Measurements from ENCODE around the gene C17orf113. TPM values are rescaled to one million over a fixed set of nuclear protein-coding genes. Genes with fewer than 3 reads are reported as not detected.

Gene C17orf113
- 0.05 and 0.07 TPM in 2 replicates for total RNA-seq

- Mint-ChIP-seq H3K27ac (no peak within 1 kb of the TSS), H3K4me1 (no peaks in the 10 kb centered on the region), H3K27me3 (peaks cover 58% of the 10 kb centered on the region), H3K36me3 (ENCODE audit: low read depth) (no peaks in the 10 kb centered on the region), H3K4me3 (peak within 1 kb of the TSS; percentile 69), H3K9me3 (no peaks in the 10 kb centered on the region)
- DNase-seq = peak; percentile 80
- intact Hi-C loops (cut with micrococcal nuclease) = no loop called here
Observed at GRCh38 chr17:42050393-42051012, at the start of gene C17orf113. TSS of gene C17orf113 (minus strand) at chr17:42050601. CDS start at chr17:42043376, 7,225 bp downstream.

- intact Hi-C loops (cut with micrococcal nuclease) = loop anchor here (5.0 kb wide), 1 partner anchor 72 kb away; no protein-coding TSS in a partner anchor
- H3K27me3 Mint-ChIP-seq = peaks cover 21% of the 10 kb centered on the region
Observed at GRCh38 chr17:42098730-42099399, 48.5 kb upstream of the C17orf113 start.

GRCh38 chr17:42097691-42098631 lies 47.6 kb upstream of the C17orf113 start, which contains the start of gene ZNF385C:
TSS of gene ZNF385C (minus strand) at chr17:42098473. CDS start at chr17:42063056, 35,417 bp downstream.
- DNase-seq = peak; percentile 75
- Mint-ChIP-seq H3K36me3 (ENCODE audit: low read depth) (peaks cover 5% of the 10 kb centered on the region), H3K27me3 (peaks cover 21% of the 10 kb centered on the region), H3K4me3 (peak within 1 kb of the TSS; percentile 68), H3K27ac (no peak within 1 kb of the TSS), H3K4me1 (peaks cover 5% of the 10 kb centered on the region), H3K9me3 (no peaks in the 10 kb centered on the region)
- intact Hi-C loops (cut with micrococcal nuclease) = loop anchor here (5.0 kb wide), 1 partner anchor 71 kb away; no protein-coding TSS in a partner anchor

More at GRCh38 chr17:42098730-42099399, 48.5 kb upstream of the C17orf113 start:
- Mint-ChIP-seq H3K36me3 (ENCODE audit: low read depth) (peaks cover 5% of the 10 kb centered on the region), H3K4me1 (peaks cover 5% of the 10 kb centered on the region), H3K27ac (no peak overlapping the region), H3K9me3 (no peaks in the 10 kb centered on the region), H3K4me3 (no peak overlapping the region)
- DNase-seq = no peak

- peaks cover 5% of the 10 kb centered on the region for H3K4me1 Mint-ChIP-seq
- H3K4me3 Mint-ChIP-seq = no peak overlapping the region
- no peaks in the 10 kb centered on the region for H3K9me3 Mint-ChIP-seq
- no peak overlapping the region for H3K27ac Mint-ChIP-seq
- peaks cover 23% of the 10 kb centered on the region for H3K27me3 Mint-ChIP-seq
- H3K36me3 Mint-ChIP-seq (ENCODE audit: low read depth) = peaks cover 5% of the 10 kb centered on the region
- intact Hi-C loops (cut with micrococcal nuclease) = loop anchor here (5.0 kb wide), 1 partner anchor 69 kb away; no protein-coding TSS in a partner anchor
- DNase-seq = no peak
Observed at GRCh38 chr17:42096360-42097111, 46.1 kb upstream of the C17orf113 start.

- H3K9me3 Mint-ChIP-seq = no peaks in the 10 kb centered on the region
- peaks cover 33% of the 10 kb centered on the region for H3K27me3 Mint-ChIP-seq
- no peak overlapping the region for H3K27ac Mint-ChIP-seq
- H3K4me1 Mint-ChIP-seq = peaks cover 5% of the 10 kb centered on the region
- DNase-seq = no peak
- H3K36me3 Mint-ChIP-seq (ENCODE audit: low read depth) = no peaks in the 10 kb centered on the region
- no peak overlapping the region for H3K4me3 Mint-ChIP-seq
- intact Hi-C loops (cut with micrococcal nuclease) = loop anchor here (5.0 kb wide), 1 partner anchor 67 kb away; no protein-coding TSS in a partner anchor
Observed at GRCh38 chr17:42094375-42095069, 44.1 kb upstream of the C17orf113 start.

GRCh38 chr17:42092939-42093338 lies 42.5 kb upstream of the C17orf113 start:
- intact Hi-C loops (cut with micrococcal nuclease) = no loop called here
- DNase-seq = no peak
- Mint-ChIP-seq H3K9me3 (no peaks in the 10 kb centered on the region), H3K27me3 (peaks cover 35% of the 10 kb centered on the region), H3K27ac (no peak overlapping the region), H3K4me1 (peaks cover 4% of the 10 kb centered on the region), H3K36me3 (ENCODE audit: low read depth) (no peaks in the 10 kb centered on the region), H3K4me3 (no peak overlapping the region)

- intact Hi-C loops (cut with micrococcal nuclease) = no loop called here
- Mint-ChIP-seq H3K27me3 (peaks cover 22% of the 10 kb centered on the region), H3K27ac (no peak overlapping the region), H3K4me1 (no peaks in the 10 kb centered on the region), H3K9me3 (no peaks in the 10 kb centered on the region), H3K36me3 (ENCODE audit: low read depth) (no peaks in the 10 kb centered on the region), H3K4me3 (no peak overlapping the region)
- no peak for DNase-seq
Observed at GRCh38 chr17:42090964-42091790, 40.8 kb upstream of the C17orf113 start.

- intact Hi-C loops (cut with micrococcal nuclease) = no loop called here
- Mint-ChIP-seq H3K27ac (no peak overlapping the region), H3K27me3 (peaks cover 22% of the 10 kb centered on the region), H3K9me3 (no peaks in the 10 kb centered on the region), H3K36me3 (ENCODE audit: low read depth) (no peaks in the 10 kb centered on the region), H3K4me1 (no peaks in the 10 kb centered on the region), H3K4me3 (no peak overlapping the region)
- no peak for DNase-seq
Observed at GRCh38 chr17:42088736-42089135, 38.3 kb upstream of the C17orf113 start.

GRCh38 chr17:42087736-42088705 lies 37.6 kb upstream of the C17orf113 start:
- intact Hi-C loops (cut with micrococcal nuclease) = no loop called here
- no peaks in the 10 kb centered on the region for H3K4me1 Mint-ChIP-seq
- no peaks in the 10 kb centered on the region for H3K36me3 Mint-ChIP-seq (ENCODE audit: low read depth)

GRCh38 chr17:42087042-42087701 lies 36.8 kb upstream of the C17orf113 start:
- no peaks in the 10 kb centered on the region for H3K36me3 Mint-ChIP-seq (ENCODE audit: low read depth)
- no peak overlapping the region for H3K4me3 Mint-ChIP-seq
- H3K4me1 Mint-ChIP-seq = no peaks in the 10 kb centered on the region
- intact Hi-C loops (cut with micrococcal nuclease) = no loop called here
- peaks cover 20% of the 10 kb centered on the region for H3K27me3 Mint-ChIP-seq
- no peak for DNase-seq
- no peak overlapping the region for H3K27ac Mint-ChIP-seq
- H3K9me3 Mint-ChIP-seq = no peaks in the 10 kb centered on the region

More at GRCh38 chr17:42087736-42088705, 37.6 kb upstream of the C17orf113 start:
- Mint-ChIP-seq H3K27me3 (peaks cover 22% of the 10 kb centered on the region), H3K9me3 (no peaks in the 10 kb centered on the region), H3K4me3 (no peak overlapping the region), H3K27ac (no peak overlapping the region)
- no peak for DNase-seq
